Neural cell (in vitro differentiated cells): ENCODE measurements around the gene P4HA2. TPM values are rescaled to one million over a fixed set of nuclear protein-coding genes. Genes with fewer than 3 reads are reported as not detected.

ENCODE experiments used
- H2AFZ ChIP-seq: fragments of 200-600, 300-800 bp; sonication (generic), shearing (Covaris generic); 2 replicates; pipeline ENCODE4 v1.6.0; 2014; ENCODE audit warnings: low read depth, mild to moderate bottlenecking, antibody characterized with exemption, low read length, moderate library complexity
- H3F3A ChIP-seq: fragments of 200-600 bp; shearing (Covaris generic); 2 replicates; pipeline ENCODE4 v1.6.1; 2016; ENCODE audit warnings: mild to moderate bottlenecking, moderate library complexity, mixed read lengths, antibody characterized with exemption, low read length; ENCODE audit not compliant: insufficient read depth, poor library complexity, severe bottlenecking
- H3K27ac ChIP-seq: fragments of 200-600, 300-800 bp; sonication (generic), shearing (Covaris generic); 2 replicates; pipeline ENCODE4 v1.5.1; 2014; ENCODE audit warnings: mild to moderate bottlenecking, low read length, moderate library complexity
- H3K27me3 ChIP-seq: fragments of 300-800, 200-600 bp; sonication (generic), shearing (Covaris generic); 2 replicates; pipeline ENCODE4 v1.6.0; 2014; ENCODE audit warnings: mild to moderate bottlenecking, low read depth, low read length, moderate library complexity; ENCODE audit not compliant: insufficient read depth
- H3K36me3 ChIP-seq: fragments of 300-800, 200-600 bp; sonication (generic), shearing (Covaris generic); 2 replicates; pipeline ENCODE4 v1.5.1; 2014; ENCODE audit warnings: mild to moderate bottlenecking, antibody characterized with exemption, low read length, moderate library complexity; ENCODE audit not compliant: insufficient read depth
- H3K4me2 ChIP-seq: fragments of 300-800, 200-600 bp; sonication (generic), shearing (Covaris generic); 2 replicates; pipeline ENCODE4 v1.6.0; 2014; ENCODE audit warnings: mild to moderate bottlenecking, low read length
- H3K4me3 ChIP-seq: fragments of 300-800, 200-600 bp; sonication (generic), shearing (Covaris generic); 2 replicates; pipeline ENCODE4 v1.5.1; 2014; ENCODE audit warnings: mild to moderate bottlenecking, low read length, moderate library complexity
- H3K79me2 ChIP-seq: fragments of 200-600 bp; shearing (Covaris generic); replicated peaks from 2 replicates; pipeline ENCODE4 v1.6.0; 2014; ENCODE audit warnings: mild to moderate bottlenecking, low read length, moderate library complexity; ENCODE audit not compliant: insufficient read depth
- H3K9ac ChIP-seq: fragments of 300-800, 200-600 bp; sonication (generic), shearing (Covaris generic); 2 replicates; pipeline ENCODE4 v1.6.1; 2016; ENCODE audit warnings: mild to moderate bottlenecking, low read length, mixed read lengths
- H3K9me2 ChIP-seq: fragments of 200-600 bp; shearing (Covaris generic); 2 replicates; pipeline ENCODE4 v1.6.1; 2016; ENCODE audit warnings: mild to moderate bottlenecking, low read length, mixed read lengths; ENCODE audit not compliant: insufficient read depth
- H3K9me3 ChIP-seq: fragments of 200-600, 300-800 bp; sonication (generic), shearing (Covaris generic); 2 replicates; pipeline ENCODE4 v1.6.1; 2016; ENCODE audit warnings: mild to moderate bottlenecking, mixed run types, low read length, moderate library complexity, mixed read lengths
- H4K20me1 ChIP-seq: fragments of 200-600 bp; shearing (Covaris generic); 2 replicates; pipeline ENCODE4 v1.6.1; 2016; ENCODE audit warnings: mild to moderate bottlenecking, mixed run types; ENCODE audit not compliant: insufficient read depth
- CTCF ChIP-seq: fragments of 450-650 bp; IDR thresholded peaks from 2 replicates; pipeline ENCODE4 v1.5.1; 2014; ENCODE audit warnings: antibody characterized with exemption, mild to moderate bottlenecking, moderate library complexity; ENCODE audit not compliant: poor library complexity, severe bottlenecking
- EP300 ChIP-seq: fragments of 450-650 bp; conservative IDR thresholded peaks from 2 replicates; pipeline ENCODE4 v1.6.1; 2014; ENCODE audit warnings: antibody characterized with exemption, mild to moderate bottlenecking, moderate library complexity; ENCODE audit not compliant: poor library complexity, severe bottlenecking
- EZH2 ChIP-seq: fragments of 200-600, 300-800 bp; shearing (Covaris generic), sonication (generic); IDR thresholded peaks from 2 replicates; pipeline ENCODE4 v1.6.1; 2014; ENCODE audit warnings: antibody characterized with exemption, low read length, borderline replicate concordance, mild to moderate bottlenecking; ENCODE audit not compliant: insufficient read depth, poor library complexity, severe bottlenecking
- MXI1 ChIP-seq: fragments of 450-650 bp; conservative IDR thresholded peaks from 2 replicates; pipeline ENCODE4 v1.6.1; 2014; ENCODE audit warnings: antibody characterized with exemption, mild to moderate bottlenecking; ENCODE audit not compliant: poor library complexity, severe bottlenecking
- POLR2AphosphoS5 ChIP-seq: IDR thresholded peaks from 2 replicates; pipeline ENCODE4 v1.6.1; 2012
- RAD21 ChIP-seq: fragments of 450-650 bp; conservative IDR thresholded peaks from 2 replicates; pipeline ENCODE4 v1.6.1; 2014; ENCODE audit warnings: antibody characterized with exemption, mild to moderate bottlenecking, moderate library complexity
- REST ChIP-seq: IDR thresholded peaks from 2 replicates; pipeline ENCODE4 v1.6.1; 2012; ENCODE audit warnings: borderline replicate concordance
- SMC3 ChIP-seq: fragments of 450-650 bp; conservative IDR thresholded peaks from 2 replicates; pipeline ENCODE4 v1.6.1; 2014; ENCODE audit warnings: antibody characterized with exemption, mild to moderate bottlenecking, moderate library complexity; ENCODE audit not compliant: poor library complexity
- TAF1 ChIP-seq: IDR thresholded peaks from 2 replicates; pipeline ENCODE4 v1.6.1; 2012; ENCODE audit warnings: low read depth
- polyA plus RNA-seq: library from polyadenylated mRNA; depleted of rRNA; stranded (reverse); fragments of >200 nt; gene quantifications from 2 replicates; pipeline ENCODE4 v1.2.3, GENCODE V29; 2014

The P4HA2 gene
- polyA plus RNA-seq, 1 donor from 2014 or later, result 1.4 TPM

GRCh38 chr5:132209131-132209530, 18.5 kb downstream of the P4HA2 start:
- TF ChIP-seq TAF1 (no peak), CTCF (no peak), SMC3 (no peak), RAD21 (no peak), MXI1 (no peak), EP300 (no peak), POLR2AphosphoS5 (no peak), REST (no peak), EZH2 (no peak)
- Histone ChIP-seq H3K27ac (no peak overlapping the region), H3K36me3 (no peaks in the 10 kb centered on the region), H3K79me2 (no peaks in the 10 kb centered on the region), H3K4me3 (no peak overlapping the region), H2AFZ (no peak overlapping the region), H3F3A (no peaks in the 10 kb centered on the region), H4K20me1 (no peaks in the 10 kb centered on the region), H3K27me3 (no peaks in the 10 kb centered on the region), H3K4me2 (no peak overlapping the region), H3K9me2 (no peaks in the 10 kb centered on the region), H3K9me3 (no peaks in the 10 kb centered on the region), H3K9ac (no peak overlapping the region)

- H3K4me2 ChIP-seq, result no peak overlapping the region
- no peaks in the 10 kb centered on the region for H3F3A ChIP-seq
- H3K36me3 ChIP-seq, result no peaks in the 10 kb centered on the region
- no peaks in the 10 kb centered on the region for H3K79me2 ChIP-seq
- H3K9ac ChIP-seq, result no peak overlapping the region
- no peak overlapping the region for H3K27ac ChIP-seq
- no peaks in the 10 kb centered on the region for H3K27me3 ChIP-seq
- H4K20me1 ChIP-seq, result no peaks in the 10 kb centered on the region
- no peaks in the 10 kb centered on the region for H3K9me2 ChIP-seq
- no peak overlapping the region for H2AFZ ChIP-seq
- no peak overlapping the region for H3K4me3 ChIP-seq
- H3K9me3 ChIP-seq, result no peaks in the 10 kb centered on the region
- TF ChIP-seq SMC3, result no peak
- no peak for TF ChIP-seq MXI1
- TF ChIP-seq EZH2, result no peak
- TF ChIP-seq EP300, result no peak
- TF ChIP-seq REST, result no peak
- TF ChIP-seq CTCF, result no peak
- TF ChIP-seq RAD21, result no peak
- no peak for TF ChIP-seq POLR2AphosphoS5
- no peak for TF ChIP-seq TAF1
Measured at GRCh38 chr5:132207778-132208177, 19.9 kb downstream of the P4HA2 start.
